ENCODE measurements around the gene EIPR1. TPM values are rescaled to one million over a fixed set of nuclear protein-coding genes. Genes with fewer than 3 reads are reported as not detected.

EIPR1 gene
- total RNA-seq, 1 experiment from 2014 or later: 36.9 TPM

DNA sequence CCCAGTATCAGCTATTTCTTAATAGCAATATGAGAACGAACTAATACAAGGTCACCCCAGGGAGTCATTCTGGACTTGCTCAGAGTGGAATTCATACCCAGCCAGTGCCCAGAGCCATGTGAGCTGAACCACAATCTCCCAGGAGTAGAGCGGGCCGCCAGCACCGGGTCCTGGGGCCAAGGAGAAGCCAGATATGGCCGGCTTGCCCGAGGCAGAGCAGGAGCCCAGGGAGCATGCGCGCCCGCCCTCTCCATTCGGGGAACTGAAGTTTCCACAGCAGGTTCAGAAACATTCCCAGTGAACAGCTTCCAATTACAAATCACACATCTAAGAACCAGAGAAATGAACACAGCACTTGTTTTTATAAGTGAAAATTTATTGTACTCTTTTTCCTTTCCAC lies 37.5 kb downstream of the EIPR1 start:
- Histone ChIP-seq H3K27me3 (replicated peaks; ENCODE audit: control insufficient read depth, insufficient read depth, low read length) (no peaks in the 10 kb centered on the region), H3K9me3 (no peaks in the 10 kb centered on the region), H3K36me3 (ENCODE audit: control insufficient read depth, insufficient read depth, low read length) (no peaks in the 10 kb centered on the region), H3K4me1 (no peaks in the 10 kb centered on the region), H3K4me3 (ENCODE audit: low read depth, low read length) (no peak overlapping the region)
- CTCF ChIA-PET: no interaction called here
- no TSS peak for BruUV-seq (replicated peaks)
- TF ChIP-seq, protein P1, sequence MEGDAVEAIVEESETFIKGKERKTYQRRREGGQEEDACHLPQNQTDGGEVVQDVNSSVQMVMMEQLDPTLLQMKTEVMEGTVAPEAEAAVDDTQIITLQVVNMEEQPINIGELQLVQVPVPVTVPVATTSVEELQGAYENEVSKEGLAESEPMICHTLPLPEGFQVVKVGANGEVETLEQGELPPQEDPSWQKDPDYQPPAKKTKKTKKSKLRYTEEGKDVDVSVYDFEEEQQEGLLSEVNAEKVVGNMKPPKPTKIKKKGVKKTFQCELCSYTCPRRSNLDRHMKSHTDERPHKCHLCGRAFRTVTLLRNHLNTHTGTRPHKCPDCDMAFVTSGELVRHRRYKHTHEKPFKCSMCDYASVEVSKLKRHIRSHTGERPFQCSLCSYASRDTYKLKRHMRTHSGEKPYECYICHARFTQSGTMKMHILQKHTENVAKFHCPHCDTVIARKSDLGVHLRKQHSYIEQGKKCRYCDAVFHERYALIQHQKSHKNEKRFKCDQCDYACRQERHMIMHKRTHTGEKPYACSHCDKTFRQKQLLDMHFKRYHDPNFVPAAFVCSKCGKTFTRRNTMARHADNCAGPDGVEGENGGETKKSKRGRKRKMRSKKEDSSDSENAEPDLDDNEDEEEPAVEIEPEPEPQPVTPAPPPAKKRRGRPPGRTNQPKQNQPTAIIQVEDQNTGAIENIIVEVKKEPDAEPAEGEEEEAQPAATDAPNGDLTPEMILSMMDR (IDR thresholded peaks at IDR 0.05; ENCODE audit: insufficient read depth in 1 of 2, low read depth in 1 of 2, low read length in 1 of 2, severe bottlenecking in 1 of 2, unreplicated experiment in 1 of 2): no peak
- intact Hi-C loops (cut with micrococcal nuclease; ENCODE audit: unreplicated experiment): no loop called here
- Mint-ChIP-seq H3K4me1 (ENCODE audit: low read depth, unreplicated experiment) (no peaks in the 10 kb centered on the region), H3K4me3 (ENCODE audit: unreplicated experiment) (no peak overlapping the region), H3K27ac (ENCODE audit: unreplicated experiment) (no peak overlapping the region), H3K27me3 (ENCODE audit: insufficient read depth, unreplicated experiment) (no peaks in the 10 kb centered on the region), H3K36me3 (ENCODE audit: insufficient read depth, unreplicated experiment) (peaks cover 6% of the 10 kb centered on the region), H3K9me3 (ENCODE audit: unreplicated experiment) (no peaks in the 10 kb centered on the region)
- POLR2A ChIA-PET: no interaction called here
- DNase-seq: no peak

DNA sequence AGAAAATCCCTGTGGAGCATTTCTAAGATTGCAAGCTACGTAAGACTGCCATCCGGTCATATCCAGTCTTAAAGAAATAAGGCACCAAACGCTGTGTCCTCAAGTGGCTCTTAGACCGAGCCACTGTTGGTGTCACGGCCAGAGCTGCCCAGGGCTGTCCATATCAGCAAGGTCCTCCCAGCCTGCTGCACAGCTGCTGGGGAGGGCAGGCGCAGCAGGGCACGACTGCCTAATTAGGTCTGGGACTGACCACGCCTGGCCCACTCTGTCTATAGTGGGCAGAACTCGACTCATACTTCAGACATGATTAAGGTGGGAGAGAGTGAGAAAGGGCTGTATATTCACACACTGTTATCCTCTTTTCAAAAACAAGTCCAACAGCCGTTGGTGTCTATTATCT lies 39.3 kb downstream of the EIPR1 start:
- Mint-ChIP-seq H3K4me1 (ENCODE audit: low read depth, unreplicated experiment) (no peaks in the 10 kb centered on the region), H3K9me3 (ENCODE audit: unreplicated experiment) (no peaks in the 10 kb centered on the region), H3K27ac (ENCODE audit: unreplicated experiment) (no peak overlapping the region), H3K36me3 (ENCODE audit: insufficient read depth, unreplicated experiment) (peaks cover 6% of the 10 kb centered on the region), H3K4me3 (ENCODE audit: unreplicated experiment) (no peak overlapping the region), H3K27me3 (ENCODE audit: insufficient read depth, unreplicated experiment) (no peaks in the 10 kb centered on the region)
- POLR2A ChIA-PET: no interaction called here
- no peaks in the 10 kb centered on the region for H3K36me3 ChIP-seq (ENCODE audit: control insufficient read depth, insufficient read depth, low read length)
- no peaks in the 10 kb centered on the region for H3K27me3 ChIP-seq (replicated peaks; ENCODE audit: control insufficient read depth, insufficient read depth, low read length)
- H3K4me3 ChIP-seq (ENCODE audit: low read depth, low read length): no peak overlapping the region
- TF ChIP-seq, protein P1 (IDR thresholded peaks at IDR 0.05; ENCODE audit: insufficient read depth in 1 of 2, low read depth in 1 of 2, low read length in 1 of 2, severe bottlenecking in 1 of 2, unreplicated experiment in 1 of 2): no peak
- CTCF ChIA-PET: no interaction called here
- intact Hi-C loops (cut with micrococcal nuclease; ENCODE audit: unreplicated experiment): no loop called here
- H3K9me3 ChIP-seq: no peaks in the 10 kb centered on the region
- no TSS peak for BruUV-seq (replicated peaks)
- H3K4me1 ChIP-seq: no peaks in the 10 kb centered on the region
- no peak for DNase-seq

DNA sequence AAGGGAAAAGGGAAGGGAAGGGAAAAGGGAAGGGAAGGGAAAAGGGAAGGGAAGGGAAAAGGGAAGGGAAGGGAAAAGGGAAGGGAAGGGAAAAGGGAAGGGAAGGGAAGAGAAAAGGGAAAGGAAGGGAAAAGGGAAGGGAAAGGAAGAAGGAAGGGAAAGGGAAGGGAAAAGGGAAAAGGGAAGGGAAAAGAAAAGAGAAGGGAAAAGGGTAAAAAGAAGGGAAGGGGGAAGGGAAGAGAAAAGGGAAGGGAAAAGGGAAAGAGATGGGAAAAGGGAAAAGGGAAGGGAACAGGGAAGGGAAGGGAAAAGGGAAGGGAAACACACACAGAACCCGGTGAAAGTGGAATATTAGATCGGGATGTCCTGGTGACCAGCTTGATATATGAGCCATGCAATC lies 40.8 kb downstream of the EIPR1 start:
- H3K36me3 ChIP-seq (ENCODE audit: control insufficient read depth, insufficient read depth, low read length): no peaks in the 10 kb centered on the region; the same call in 1 of the 2 replicates
- intact Hi-C loops (cut with micrococcal nuclease; ENCODE audit: unreplicated experiment): no loop called here
- no peaks in the 10 kb centered on the region for H3K4me1 Mint-ChIP-seq (ENCODE audit: low read depth, unreplicated experiment)

More for the DNA sequence above, 40.8 kb downstream of the EIPR1 start:
- no peak for DNase-seq
- TF ChIP-seq, protein P1 (IDR thresholded peaks at IDR 0.05; ENCODE audit: insufficient read depth in 1 of 2, low read depth in 1 of 2, low read length in 1 of 2, severe bottlenecking in 1 of 2, unreplicated experiment in 1 of 2): no peak
- no peaks in the 10 kb centered on the region for H3K4me1 ChIP-seq
- Mint-ChIP-seq H3K4me3 (ENCODE audit: unreplicated experiment) (no peak overlapping the region), H3K36me3 (ENCODE audit: insufficient read depth, unreplicated experiment) (peaks cover 6% of the 10 kb centered on the region), H3K27ac (ENCODE audit: unreplicated experiment) (no peak overlapping the region), H3K27me3 (ENCODE audit: insufficient read depth, unreplicated experiment) (no peaks in the 10 kb centered on the region), H3K9me3 (ENCODE audit: unreplicated experiment) (no peaks in the 10 kb centered on the region)
- no peaks in the 10 kb centered on the region for H3K27me3 ChIP-seq (replicated peaks; ENCODE audit: control insufficient read depth, insufficient read depth, low read length)
- H3K4me3 ChIP-seq (ENCODE audit: low read depth, low read length): no peak overlapping the region
- BruUV-seq (replicated peaks): no TSS peak
- ChIA-PET CTCF (no interaction called here), POLR2A (no interaction called here)
- no peaks in the 10 kb centered on the region for H3K9me3 ChIP-seq
